ENCODE results near the gene ARHGDIG.

ARHGDIG gene

GRCh38 chr16:280991-281659 is 734 bp downstream of the ARHGDIG start:
- H3K4me3 ChIP-seq (ENCODE audit: low read depth, low read length), result no peak overlapping the region
- TF ChIP-seq, protein P1, sequence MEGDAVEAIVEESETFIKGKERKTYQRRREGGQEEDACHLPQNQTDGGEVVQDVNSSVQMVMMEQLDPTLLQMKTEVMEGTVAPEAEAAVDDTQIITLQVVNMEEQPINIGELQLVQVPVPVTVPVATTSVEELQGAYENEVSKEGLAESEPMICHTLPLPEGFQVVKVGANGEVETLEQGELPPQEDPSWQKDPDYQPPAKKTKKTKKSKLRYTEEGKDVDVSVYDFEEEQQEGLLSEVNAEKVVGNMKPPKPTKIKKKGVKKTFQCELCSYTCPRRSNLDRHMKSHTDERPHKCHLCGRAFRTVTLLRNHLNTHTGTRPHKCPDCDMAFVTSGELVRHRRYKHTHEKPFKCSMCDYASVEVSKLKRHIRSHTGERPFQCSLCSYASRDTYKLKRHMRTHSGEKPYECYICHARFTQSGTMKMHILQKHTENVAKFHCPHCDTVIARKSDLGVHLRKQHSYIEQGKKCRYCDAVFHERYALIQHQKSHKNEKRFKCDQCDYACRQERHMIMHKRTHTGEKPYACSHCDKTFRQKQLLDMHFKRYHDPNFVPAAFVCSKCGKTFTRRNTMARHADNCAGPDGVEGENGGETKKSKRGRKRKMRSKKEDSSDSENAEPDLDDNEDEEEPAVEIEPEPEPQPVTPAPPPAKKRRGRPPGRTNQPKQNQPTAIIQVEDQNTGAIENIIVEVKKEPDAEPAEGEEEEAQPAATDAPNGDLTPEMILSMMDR (IDR thresholded peaks at IDR 0.05; ENCODE audit: insufficient read depth, low read depth, low read length, missing control alignments), result no peak
- DNase-seq (ENCODE audit: low read depth), result no peak

GRCh38 chr16:281660-282255 is 1.4 kb downstream of the ARHGDIG start:
- DNase-seq (ENCODE audit: low read depth), result no peak
- no peak overlapping the region for H3K4me3 ChIP-seq (ENCODE audit: low read depth, low read length)
- TF ChIP-seq, protein P1 (IDR thresholded peaks at IDR 0.05; ENCODE audit: insufficient read depth, low read depth, low read length, missing control alignments), result no peak

- DNase-seq (ENCODE audit: low read depth), result no peak
- TF ChIP-seq, protein P1 (IDR thresholded peaks at IDR 0.05; ENCODE audit: insufficient read depth, low read depth, low read length, missing control alignments), result no peak
- no peak overlapping the region for H3K4me3 ChIP-seq (ENCODE audit: low read depth, low read length)
Observed at GRCh38 chr16:282491-282890, 2.1 kb downstream of the ARHGDIG start.

DNA sequence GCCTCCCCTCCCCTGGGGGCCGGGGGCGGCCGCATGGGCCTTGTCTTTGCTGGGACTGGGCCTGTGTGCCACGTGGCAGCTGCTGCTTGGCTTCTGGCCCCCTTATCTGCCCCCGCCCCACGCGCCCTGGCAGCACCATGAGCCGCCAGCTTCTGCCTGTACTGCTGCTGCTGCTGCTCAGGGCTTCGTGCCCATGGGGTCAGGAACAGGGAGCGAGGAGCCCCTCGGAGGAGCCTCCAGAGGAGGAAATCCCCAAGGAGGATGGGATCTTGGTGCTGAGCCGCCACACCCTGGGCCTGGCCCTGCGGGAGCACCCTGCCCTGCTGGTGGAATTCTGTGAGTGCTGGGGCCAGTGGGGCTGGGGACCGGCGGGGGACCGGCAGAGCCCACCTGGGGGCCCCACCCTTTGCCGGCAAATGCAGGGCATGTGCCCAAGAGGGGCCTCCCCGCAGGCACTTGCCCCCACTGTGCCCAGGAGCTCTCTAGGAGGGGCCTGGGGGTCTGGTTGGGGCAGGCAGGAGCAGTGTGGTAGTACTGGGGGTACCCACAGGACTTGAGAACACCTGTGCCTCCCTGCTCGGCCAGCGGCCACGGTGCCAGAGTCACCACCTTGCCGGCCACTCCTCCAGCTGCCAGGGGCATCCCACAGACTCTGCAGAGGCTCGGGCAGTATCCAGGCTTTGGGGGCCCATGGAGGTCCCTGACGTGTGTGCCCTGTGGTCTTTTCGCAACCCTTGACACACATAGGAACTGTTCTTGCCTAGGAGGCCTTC is 2.8 kb downstream of the ARHGDIG start, which contains the start of gene PDIA2:
Gene PDIA2 (plus strand): TSS at position 132 of the 773 bp plus-strand sequence. CDS start 6 bp downstream, at position 138.
- TF ChIP-seq, protein P1 (IDR thresholded peaks at IDR 0.05; ENCODE audit: insufficient read depth, low read depth, low read length, missing control alignments), result no peak
- no peak for DNase-seq (ENCODE audit: low read depth)
- no peak within 1 kb of the TSS for H3K4me3 ChIP-seq (ENCODE audit: low read depth, low read length)

DNA sequence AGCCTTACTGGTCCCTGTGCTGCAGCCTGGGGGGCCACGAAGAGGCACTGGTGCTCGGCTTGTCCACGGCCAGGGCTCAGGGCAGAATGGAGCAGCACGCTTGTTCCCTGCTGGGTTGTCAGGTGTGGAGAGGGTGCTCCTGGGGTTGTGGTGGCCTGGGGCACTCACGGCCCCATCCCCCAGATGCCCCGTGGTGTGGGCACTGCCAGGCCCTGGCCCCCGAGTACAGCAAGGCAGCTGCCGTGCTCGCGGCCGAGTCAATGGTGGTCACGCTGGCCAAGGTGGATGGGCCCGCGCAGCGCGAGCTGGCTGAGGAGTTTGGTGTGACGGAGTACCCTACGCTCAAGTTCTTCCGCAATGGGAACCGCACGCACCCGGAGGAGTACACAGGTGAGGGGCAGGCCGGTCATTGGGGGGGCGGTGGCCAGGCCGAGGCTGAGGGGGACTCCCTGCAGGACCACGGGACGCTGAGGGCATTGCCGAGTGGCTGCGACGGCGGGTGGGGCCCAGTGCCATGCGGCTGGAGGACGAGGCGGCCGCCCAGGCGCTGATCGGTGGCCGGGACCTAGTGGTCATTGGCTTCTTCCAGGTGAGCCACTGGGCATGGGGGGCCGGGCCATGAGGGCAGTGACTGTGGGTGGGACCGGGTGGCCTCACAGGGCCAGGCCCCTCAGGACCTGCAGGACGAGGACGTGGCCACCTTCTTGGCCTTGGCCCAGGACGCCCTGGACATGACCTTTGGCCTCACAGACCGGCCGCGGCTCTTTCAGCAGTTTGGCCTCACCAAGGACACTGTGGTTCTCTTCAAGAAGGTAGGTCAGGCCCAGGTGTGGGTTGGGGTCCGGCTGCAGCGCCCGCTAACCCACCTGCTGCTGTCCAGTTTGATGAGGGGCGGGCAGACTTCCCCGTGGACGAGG is 4.1 kb downstream of the ARHGDIG start:
- TF ChIP-seq, protein P1 (IDR thresholded peaks at IDR 0.05; ENCODE audit: insufficient read depth, low read depth, low read length, missing control alignments), result no peak
- DNase-seq (ENCODE audit: low read depth), result no peak
- no peak overlapping the region for H3K4me3 ChIP-seq (ENCODE audit: low read depth, low read length)

All from GM12865 (cell line).